RPMI7951 (cell line): Measurements from ENCODE around the gene ZSCAN5C. TPM values are rescaled to one million over a fixed set of nuclear protein-coding genes. Genes with fewer than 3 reads are reported as not detected.
"Not testable (repeated sequence)": the region's sequence is repeated elsewhere in the genome, so short reads cannot be mapped to it uniquely, and the experiment has no call there.

Experiments used
- DNase-seq: peaks from one replicate; pipeline ENCODE4 v3.0.0-alpha.2; 2012; ENCODE audit warnings: low read depth
- total RNA-seq: library from RNA; depleted of rRNA; stranded (reverse); fragments of >200 nt; shearing (Covaris generic); gene quantifications from 2 replicates; pipeline ENCODE4 v1.2.3, GENCODE V29; 2014; rRNA removed

The ZSCAN5C gene
- total RNA-seq: not detected in 2 replicates

- no peak for DNase-seq
These were observed at the start of gene ZSCAN5C for GRCh38 chr19:56201973-56202372. ZSCAN5C (plus strand) TSS chr19:56202273; CDS start chr19:56205914, 3,641 bp downstream.

GRCh38 chr19:56152644-56153043 is 49.4 kb upstream of the ZSCAN5C start:
- DNase-seq: no peak

- no peak for DNase-seq
These were observed 48.6 kb upstream of the ZSCAN5C start for GRCh38 chr19:56153507-56153906.

- no peak for DNase-seq
These were observed 46.9 kb upstream of the ZSCAN5C start for GRCh38 chr19:56155124-56155687.

- no peak for DNase-seq
These were observed 45.3 kb upstream of the ZSCAN5C start for GRCh38 chr19:56156768-56157167.

- no peak for DNase-seq
These were observed 43.8 kb upstream of the ZSCAN5C start for GRCh38 chr19:56158170-56158757.

- no peak for DNase-seq
These were observed 43.0 kb upstream of the ZSCAN5C start for GRCh38 chr19:56159009-56159559.

- DNase-seq: no peak
These were observed 42.3 kb upstream of the ZSCAN5C start for GRCh38 chr19:56159622-56160271.

GRCh38 chr19:56161534-56161933 is 40.5 kb upstream of the ZSCAN5C start:
- no peak for DNase-seq

- DNase-seq: peak; percentile 15
These were observed 39.8 kb upstream of the ZSCAN5C start for GRCh38 chr19:56162258-56162657.

GRCh38 chr19:56163097-56163496 is 39.0 kb upstream of the ZSCAN5C start:
- DNase-seq: no peak

- peak; percentile 21 for DNase-seq
These were observed 35.0 kb upstream of the ZSCAN5C start for GRCh38 chr19:56167064-56167578.

GRCh38 chr19:56170261-56170660 is 31.8 kb upstream of the ZSCAN5C start:
- DNase-seq: peak; percentile 73

GRCh38 chr19:56174086-56174485 is 28.0 kb upstream of the ZSCAN5C start:
- no peak for DNase-seq

- DNase-seq: no peak
These were observed 27.5 kb upstream of the ZSCAN5C start for GRCh38 chr19:56174550-56174949.

- DNase-seq: not testable (repeated sequence)
These were observed 26.2 kb upstream of the ZSCAN5C start, which contains the start of gene GALP for GRCh38 chr19:56175861-56176307. GALP (plus strand) TSS chr19:56176008; CDS start chr19:56177109, 1,101 bp downstream.

- DNase-seq: not testable (repeated sequence)
These were observed 25.8 kb upstream of the ZSCAN5C start for GRCh38 chr19:56176310-56176709.

GRCh38 chr19:56176881-56177280 is 25.2 kb upstream of the ZSCAN5C start:
- no peak for DNase-seq

- no peak for DNase-seq
These were observed 24.4 kb upstream of the ZSCAN5C start for GRCh38 chr19:56177564-56178243.

- DNase-seq: no peak
These were observed 12.3 kb upstream of the ZSCAN5C start for GRCh38 chr19:56189785-56190184.

GRCh38 chr19:56191115-56191514 is 11.0 kb upstream of the ZSCAN5C start:
- DNase-seq: no peak

GRCh38 chr19:56191711-56192110 is 10.4 kb upstream of the ZSCAN5C start:
- DNase-seq: no peak
